Measurements from ENCODE around the gene ADORA2A.

Gene ADORA2A

DNA sequence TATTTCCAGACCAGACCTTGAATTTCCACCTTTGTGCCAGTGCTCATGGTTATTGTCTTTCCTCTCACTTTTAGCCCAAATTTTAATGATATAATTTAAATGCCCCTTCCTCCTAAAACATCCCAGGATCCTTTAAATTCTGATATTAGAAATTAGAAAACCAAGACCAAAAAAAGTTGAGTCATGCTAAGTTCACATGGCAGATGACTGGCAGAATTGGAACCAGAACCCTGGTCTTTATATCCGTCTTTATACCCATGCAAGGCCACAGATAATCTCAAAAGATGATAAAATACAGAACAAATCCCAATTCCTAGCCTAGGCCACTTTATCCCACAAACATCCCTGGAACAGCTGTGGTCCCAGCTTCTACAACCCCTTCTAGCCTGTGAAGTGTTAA is 26.5 kb downstream of the ADORA2A start:
- POLR2A ChIA-PET = no interaction called here
- CTCF ChIA-PET = interaction anchor here (1.1 kb wide), 1 partner anchor 11 kb away, joined by 4 read pairs; no protein-coding TSS in a partner anchor

DNA sequence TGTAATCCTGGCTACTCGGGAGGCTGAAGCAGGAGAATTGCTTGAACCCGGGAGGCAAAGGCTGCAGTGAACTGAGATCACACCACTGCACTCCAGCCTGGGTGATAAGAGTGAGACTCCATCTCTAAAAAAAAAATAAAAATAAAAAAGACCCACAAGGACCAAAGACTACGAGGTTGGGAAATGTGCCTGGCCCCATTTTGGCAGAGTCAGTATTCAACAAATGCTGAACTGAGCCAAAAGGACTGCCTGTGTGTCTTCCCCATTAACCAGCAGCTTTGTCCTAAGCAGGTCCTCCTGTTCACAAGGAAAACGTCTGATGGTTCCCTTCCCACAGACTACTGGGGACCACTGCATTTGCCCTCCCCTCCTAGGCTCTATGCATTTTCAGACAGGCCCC is 27.6 kb downstream of the ADORA2A start:
- POLR2A ChIA-PET = no interaction called here
- CTCF ChIA-PET = interaction anchor here (1.0 to 4.2 kb wide), 6 partner anchors 10 to 59 kb away, joined by 3 to 13 read pairs (median 4); no protein-coding TSS in a partner anchor
- TF ChIP-seq, protein P1, sequence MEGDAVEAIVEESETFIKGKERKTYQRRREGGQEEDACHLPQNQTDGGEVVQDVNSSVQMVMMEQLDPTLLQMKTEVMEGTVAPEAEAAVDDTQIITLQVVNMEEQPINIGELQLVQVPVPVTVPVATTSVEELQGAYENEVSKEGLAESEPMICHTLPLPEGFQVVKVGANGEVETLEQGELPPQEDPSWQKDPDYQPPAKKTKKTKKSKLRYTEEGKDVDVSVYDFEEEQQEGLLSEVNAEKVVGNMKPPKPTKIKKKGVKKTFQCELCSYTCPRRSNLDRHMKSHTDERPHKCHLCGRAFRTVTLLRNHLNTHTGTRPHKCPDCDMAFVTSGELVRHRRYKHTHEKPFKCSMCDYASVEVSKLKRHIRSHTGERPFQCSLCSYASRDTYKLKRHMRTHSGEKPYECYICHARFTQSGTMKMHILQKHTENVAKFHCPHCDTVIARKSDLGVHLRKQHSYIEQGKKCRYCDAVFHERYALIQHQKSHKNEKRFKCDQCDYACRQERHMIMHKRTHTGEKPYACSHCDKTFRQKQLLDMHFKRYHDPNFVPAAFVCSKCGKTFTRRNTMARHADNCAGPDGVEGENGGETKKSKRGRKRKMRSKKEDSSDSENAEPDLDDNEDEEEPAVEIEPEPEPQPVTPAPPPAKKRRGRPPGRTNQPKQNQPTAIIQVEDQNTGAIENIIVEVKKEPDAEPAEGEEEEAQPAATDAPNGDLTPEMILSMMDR (IDR thresholded peaks at IDR 0.05; ENCODE audit: control extremely low read depth, extremely low read depth, low read depth, missing control alignments) = no peak
- no peak for DNase-seq (ENCODE audit: extremely low spot score)

More for the DNA sequence above, 26.5 kb downstream of the ADORA2A start:
- TF ChIP-seq, protein P1 (IDR thresholded peaks at IDR 0.05; ENCODE audit: control extremely low read depth, extremely low read depth, low read depth, missing control alignments) = no peak
- no peak for DNase-seq (ENCODE audit: extremely low spot score)

DNA sequence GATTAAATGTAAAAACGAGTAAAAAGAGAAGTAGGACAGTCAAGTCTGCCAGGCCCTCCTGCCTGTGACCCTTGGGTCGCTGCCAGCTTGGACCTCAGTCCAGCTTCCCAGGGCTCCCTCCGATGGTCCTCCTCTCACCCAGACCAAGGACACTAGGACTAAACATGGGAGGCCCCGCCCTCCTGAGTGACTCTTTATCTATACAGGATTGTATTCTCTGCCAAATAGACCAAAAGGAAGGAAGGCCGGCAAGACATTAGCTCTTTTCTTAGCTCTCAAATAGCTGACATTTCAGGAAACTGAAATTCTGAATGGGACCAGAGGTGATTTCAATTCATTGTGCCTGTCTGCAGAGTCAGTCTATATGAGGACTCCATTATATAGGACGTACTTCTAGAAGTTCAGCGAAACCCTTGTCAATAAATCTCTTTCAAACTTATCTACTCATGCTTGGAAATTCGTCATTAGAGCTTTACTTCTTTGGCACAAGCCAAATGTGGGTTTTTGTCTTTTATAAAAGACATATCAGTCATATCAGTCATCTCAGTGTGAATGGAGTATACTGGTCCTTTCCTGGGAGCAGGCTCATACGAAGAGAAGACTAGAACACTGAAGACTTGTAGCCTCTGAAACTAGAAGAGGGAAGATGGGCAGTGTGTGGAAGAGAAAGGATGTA is 28.5 kb downstream of the ADORA2A start:
- TF ChIP-seq, protein P1 (IDR thresholded peaks at IDR 0.05; ENCODE audit: control extremely low read depth, extremely low read depth, low read depth, missing control alignments) = no peak
- no peak for DNase-seq (ENCODE audit: extremely low spot score)
- ChIA-PET CTCF (interaction anchor here (0.9 to 4.2 kb wide), 10 partner anchors 10 to 58 kb away, joined by 3 to 13 read pairs (median 4); no protein-coding TSS in a partner anchor), POLR2A (interaction anchor here (0.5 kb wide), 1 partner anchor 8 kb away, joined by 3 read pairs; no protein-coding TSS in a partner anchor)

DNA sequence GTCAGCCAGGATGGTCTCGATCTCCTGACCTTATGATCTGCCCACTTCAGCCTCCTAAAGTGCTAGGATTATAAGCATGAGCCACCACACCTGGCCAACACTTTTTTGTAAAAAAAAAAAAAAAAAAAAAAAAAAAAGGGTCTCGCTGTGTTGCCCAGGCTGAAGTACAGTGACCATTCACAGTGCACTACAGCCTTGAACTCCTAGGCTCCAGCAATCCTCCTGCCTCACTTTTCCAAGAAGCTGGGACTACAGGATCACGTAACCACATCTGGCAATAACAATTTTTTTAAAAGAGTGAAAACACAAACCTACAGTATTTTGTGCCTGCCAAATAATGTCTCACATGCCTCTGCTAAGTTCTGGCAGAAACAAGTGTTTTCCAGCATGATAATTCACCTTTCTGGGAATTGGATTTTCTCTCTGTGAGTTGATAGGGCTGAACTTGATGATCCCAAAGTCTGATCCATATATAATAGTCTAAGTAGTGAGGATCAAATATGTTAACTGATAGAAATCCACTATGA is 30.6 kb downstream of the ADORA2A start:
- CTCF ChIA-PET = interaction anchor here (2.0 to 4.2 kb wide), 2 partner anchors 9 to 23 kb away, joined by 4 to 13 read pairs; no protein-coding TSS in a partner anchor
- POLR2A ChIA-PET = no interaction called here
- no peak for DNase-seq (ENCODE audit: extremely low spot score)
- TF ChIP-seq, protein P1 (IDR thresholded peaks at IDR 0.05; ENCODE audit: control extremely low read depth, extremely low read depth, low read depth, missing control alignments) = no peak

DNA sequence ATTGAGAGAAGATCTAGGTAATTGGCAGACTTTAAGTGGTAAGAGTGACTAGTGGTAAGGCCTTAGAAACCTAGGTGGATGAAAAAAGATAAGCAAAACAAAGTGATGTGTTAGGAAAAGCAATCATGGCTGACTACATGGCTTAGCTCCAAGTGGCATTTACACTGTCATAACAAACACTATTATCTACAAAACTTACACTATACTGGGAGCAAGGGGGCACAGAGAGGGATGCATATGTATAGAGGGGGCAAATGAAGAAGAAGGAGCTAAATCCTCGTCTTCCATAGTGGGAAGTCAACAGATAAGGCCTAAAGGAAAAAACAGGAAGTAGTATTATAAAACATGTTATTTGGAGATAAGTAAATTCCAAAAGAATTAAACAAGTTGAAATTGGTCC is 32.5 kb downstream of the ADORA2A start:
- DNase-seq (ENCODE audit: extremely low spot score) = no peak
- POLR2A ChIA-PET = no interaction called here
- TF ChIP-seq, protein P1 (IDR thresholded peaks at IDR 0.05; ENCODE audit: control extremely low read depth, extremely low read depth, low read depth, missing control alignments) = no peak
- CTCF ChIA-PET = interaction anchor here (2.0 kb wide), 1 partner anchor 25 kb away, joined by 4 read pairs; no protein-coding TSS in a partner anchor

DNA sequence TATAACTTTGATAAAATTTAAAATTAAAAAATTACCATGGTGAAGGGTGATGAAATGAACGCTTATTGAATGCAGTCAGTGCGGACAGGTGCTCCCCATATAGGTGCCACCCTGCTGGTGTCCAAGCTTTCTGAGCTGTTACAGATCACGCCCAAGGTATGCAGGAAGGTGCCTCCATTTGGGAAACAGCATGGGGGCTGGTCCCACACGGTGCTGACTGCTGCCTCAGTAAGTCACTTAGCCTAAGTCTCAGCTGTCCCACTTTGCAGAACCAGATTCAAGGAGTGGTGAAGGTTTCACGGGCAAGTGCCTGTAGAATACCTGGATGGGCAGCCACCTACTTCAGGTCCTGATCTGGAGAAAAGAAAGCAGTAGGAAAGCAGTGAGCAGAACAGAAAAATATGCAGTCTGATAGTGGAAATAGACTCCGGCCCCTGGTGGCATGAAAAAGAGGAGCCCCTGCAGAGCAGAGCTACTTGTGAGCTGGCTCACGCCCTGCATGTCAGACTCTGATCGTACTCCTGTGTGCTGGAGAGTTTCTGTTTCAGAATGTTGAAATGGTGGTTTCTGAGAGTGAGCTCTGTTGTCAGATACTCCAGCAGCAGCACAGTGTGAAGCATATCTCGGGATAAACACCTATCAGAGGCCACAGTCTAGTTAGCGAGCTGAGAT is 33.2 kb downstream of the ADORA2A start:
- DNase-seq (ENCODE audit: extremely low spot score) = peak; percentile 51
- POLR2A ChIA-PET = no interaction called here
- TF ChIP-seq, protein P1 (IDR thresholded peaks at IDR 0.05; ENCODE audit: control extremely low read depth, extremely low read depth, low read depth, missing control alignments) = no peak
- CTCF ChIA-PET = interaction anchor here (0.8 to 2.7 kb wide), 6 partner anchors 10 to 47 kb away, joined by 3 to 14 read pairs (median 5); partner anchors contain the start of gene ADORA2A
